HG02885 (cell line): ENCODE data around the gene UBE2D1.
"Not testable (repeated sequence)": the region's sequence is repeated elsewhere in the genome, so short reads cannot be mapped to it uniquely, and the experiment has no call there.

Experiments used
- ATAC-seq: cut with Tn5 transposase; IDR thresholded peaks from one replicate; pipeline ENCODE4 v1.9.1; 2021; ENCODE audit warnings: mild to moderate bottlenecking; ENCODE audit not compliant: unreplicated experiment, poor library complexity

Gene UBE2D1

GRCh38 chr10:58372607-58373441 lies 38.0 kb downstream of the UBE2D1 start:
- ATAC-seq: peak; percentile 77

DNA sequence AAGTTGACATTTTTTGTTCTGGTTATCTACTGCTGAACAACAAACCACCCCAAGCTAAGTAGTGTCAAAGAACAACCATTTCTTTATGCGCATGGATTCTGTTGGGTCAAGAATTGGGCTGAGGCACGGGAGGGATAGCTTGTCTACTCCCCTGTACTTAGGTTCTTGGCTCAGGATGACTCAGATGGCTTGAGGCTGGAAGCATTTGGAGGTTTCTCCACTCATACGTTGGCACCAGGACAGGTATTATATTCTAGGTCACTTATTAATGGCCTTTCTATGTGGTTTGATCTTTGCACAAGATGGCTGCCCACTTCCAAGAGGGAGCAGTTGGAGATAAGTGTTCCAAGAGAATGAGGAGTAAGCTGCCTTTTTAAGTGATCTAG lies 38.6 kb downstream of the UBE2D1 start:
- ATAC-seq: peak; percentile 15

- ATAC-seq: no peak
Measured at GRCh38 chr10:58382489-58382995, 47.7 kb downstream of the UBE2D1 start.

- ATAC-seq: peak; percentile 56
Measured at GRCh38 chr10:58384095-58384494, 49.3 kb downstream of the UBE2D1 start.

DNA sequence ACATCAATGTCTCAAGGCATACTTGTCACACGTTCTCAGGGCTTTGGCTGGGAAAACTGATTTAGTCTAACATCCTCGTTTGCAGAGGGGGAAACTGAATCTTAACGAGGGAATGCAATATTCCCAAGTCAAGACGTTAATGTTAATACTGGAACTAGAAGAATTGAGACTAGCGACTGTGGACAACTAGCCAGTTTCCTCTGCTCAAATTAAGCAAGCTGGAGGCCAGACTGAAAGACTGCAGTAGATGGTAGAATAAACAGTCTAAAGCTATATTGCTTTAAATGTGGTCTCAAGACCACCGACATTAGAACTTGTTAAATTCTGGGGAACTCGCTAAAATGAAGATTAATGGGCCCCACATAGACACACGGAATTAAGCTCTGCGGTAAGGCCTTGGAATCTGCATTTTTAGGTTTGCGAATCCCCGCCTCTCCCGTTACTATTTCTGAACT lies 49.8 kb downstream of the UBE2D1 start:
- ATAC-seq: no peak

GRCh38 chr10:58384999-58385783 lies 50.4 kb downstream of the UBE2D1 start, which contains the start of gene TFAM:
Gene TFAM, plus strand, starts transcription at chr10:58385410. Its CDS starts 138 bp downstream, at chr10:58385548.
- peak; percentile 86 for ATAC-seq

GRCh38 chr10:58385784-58386112 lies 50.9 kb downstream of the UBE2D1 start:
- peak; percentile 15 for ATAC-seq

- no peak for ATAC-seq
Measured at GRCh38 chr10:58389024-58389423, 54.2 kb downstream of the UBE2D1 start.

GRCh38 chr10:58393317-58393716 lies 58.5 kb downstream of the UBE2D1 start:
- no peak for ATAC-seq

GRCh38 chr10:58394471-58394870 lies 59.7 kb downstream of the UBE2D1 start:
- ATAC-seq: no peak

DNA sequence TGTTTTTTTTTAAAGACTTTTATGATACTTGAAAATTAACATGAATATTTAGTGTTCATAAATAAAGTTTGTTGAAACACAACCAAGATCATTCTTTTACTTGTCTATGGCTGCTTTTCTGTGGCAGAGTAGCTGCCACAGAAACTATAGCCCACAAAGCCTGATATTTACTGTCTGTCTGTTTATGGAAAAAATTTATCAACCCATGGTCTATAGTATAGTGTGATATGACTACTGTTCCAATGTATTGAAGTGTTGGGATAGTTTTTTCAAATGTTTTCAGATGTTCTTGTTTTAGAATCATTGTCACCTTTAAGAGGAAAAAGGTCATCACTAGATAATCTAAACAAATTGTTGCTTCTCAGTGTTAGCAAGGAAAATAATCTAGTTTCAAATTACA lies 61.3 kb downstream of the UBE2D1 start:
- ATAC-seq: no peak

DNA sequence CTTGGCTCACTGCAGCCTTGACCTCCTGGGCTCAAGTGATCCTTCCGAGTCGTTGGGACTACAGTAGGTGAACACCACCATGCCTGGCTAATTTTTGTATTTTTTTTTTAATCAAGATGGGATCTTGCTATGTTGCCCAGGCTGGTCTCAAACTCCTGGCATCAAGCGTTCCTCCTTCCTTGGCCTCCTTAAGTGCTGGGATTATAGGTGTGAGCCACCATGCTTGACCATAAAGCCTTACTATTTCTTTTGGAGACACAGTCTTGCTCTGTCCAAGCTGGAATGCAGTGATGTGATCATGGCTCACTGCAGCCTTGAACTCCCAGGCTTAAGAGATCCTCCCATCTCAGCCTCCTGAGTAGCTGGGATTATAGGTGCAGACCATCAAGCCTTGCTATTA lies 63.0 kb downstream of the UBE2D1 start:
- no peak for ATAC-seq

DNA sequence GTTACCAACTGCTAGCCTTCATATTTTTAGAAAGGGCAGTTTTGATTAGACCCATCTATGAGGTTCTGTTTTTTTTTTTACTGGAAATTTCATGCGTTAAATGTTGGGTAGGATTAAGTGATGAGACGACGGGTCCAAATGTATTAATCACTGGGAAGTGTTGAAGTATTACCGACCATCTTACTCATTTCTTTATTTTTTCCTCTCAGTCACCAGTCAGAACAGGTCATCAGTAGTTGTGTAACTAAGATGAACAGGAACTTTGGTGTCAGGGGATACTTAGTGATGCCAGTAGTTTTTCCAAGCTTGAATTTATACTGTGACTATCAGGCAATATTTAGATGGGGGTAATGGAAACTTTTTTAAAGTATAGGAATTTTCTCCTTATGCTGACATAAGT lies 64.6 kb downstream of the UBE2D1 start:
- ATAC-seq: no peak

- no peak for ATAC-seq
Measured at GRCh38 chr10:58400609-58401008, 65.8 kb downstream of the UBE2D1 start.

DNA sequence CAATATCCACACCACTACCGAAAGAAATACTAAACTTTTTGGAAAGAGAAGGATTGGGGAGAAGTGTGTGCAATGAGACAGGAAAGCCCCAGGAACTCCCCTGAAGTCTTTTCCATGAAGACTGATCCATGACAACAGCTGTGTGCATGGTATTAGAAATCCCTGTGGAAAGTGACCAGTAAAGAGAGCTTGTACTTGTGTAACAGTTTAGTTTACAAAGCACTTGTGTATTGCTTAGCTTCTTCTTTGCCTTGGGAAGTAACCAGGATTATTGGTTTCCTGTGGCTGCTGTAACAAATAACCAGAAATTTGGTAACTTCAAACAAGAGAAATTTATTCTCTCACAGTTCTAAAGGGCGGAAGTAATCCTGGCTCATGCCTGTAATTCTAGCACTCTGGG lies 69.2 kb downstream of the UBE2D1 start:
- ATAC-seq: no peak

DNA sequence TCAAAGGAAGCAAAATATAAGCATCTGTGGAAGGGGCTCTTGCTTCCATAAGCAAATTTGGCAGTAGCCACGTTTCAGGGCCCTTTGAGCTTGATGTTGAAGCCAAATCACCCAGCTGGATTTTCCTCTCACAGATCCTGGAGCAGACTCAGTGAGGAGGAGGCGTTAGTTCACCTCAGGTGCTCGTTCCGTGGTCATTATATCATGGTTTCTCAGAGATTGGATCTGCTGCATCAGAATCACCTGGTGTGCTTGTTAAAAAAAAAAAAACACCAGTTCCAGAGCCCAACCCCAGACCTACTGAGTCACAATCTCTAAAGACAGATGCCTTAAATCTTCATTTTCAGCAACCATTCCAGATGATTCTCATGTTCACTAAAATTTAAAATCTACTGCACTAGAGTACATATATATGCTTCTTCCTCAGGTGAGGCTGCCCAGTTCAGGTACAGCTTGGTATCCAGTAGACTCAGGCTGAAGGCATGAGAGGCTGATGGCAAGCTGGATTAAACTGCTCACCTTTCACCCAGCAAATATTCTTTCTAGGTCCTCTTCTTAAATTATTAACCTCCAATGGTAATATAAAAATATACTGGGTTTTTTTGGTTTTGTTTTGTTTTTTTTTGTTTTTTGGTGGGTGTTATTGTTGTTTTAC lies 75.3 kb downstream of the UBE2D1 start:
- ATAC-seq: no peak

GRCh38 chr10:58412502-58412961 lies 77.7 kb downstream of the UBE2D1 start:
- ATAC-seq: no peak

- no peak for ATAC-seq
Measured at GRCh38 chr10:58414270-58415041, 79.7 kb downstream of the UBE2D1 start.

- no peak for ATAC-seq
Measured at GRCh38 chr10:58415757-58416156, 81.0 kb downstream of the UBE2D1 start.

- not testable (repeated sequence) for ATAC-seq
Measured at GRCh38 chr10:58417902-58418301, 83.1 kb downstream of the UBE2D1 start.
